Sigmoid colon (tissue), 4 donors: ENCODE results near the gene RANBP1.

Experiments
- EP300 ChIP-seq, 4 donors: sonication (generic); formaldehyde crosslinking; IDR thresholded peaks; one replicate each; pipeline ENCODE4 v1.6.1; 2017; ENCODE audit warnings: antibody characterized with exemption in 4 of 4
- POLR2A ChIP-seq, 2 donors: fragments of 450-650 bp; IDR thresholded peaks; one replicate each; pipeline ENCODE4 v1.6.1; 2016; ENCODE audit warnings: antibody characterized with exemption in 2 of 2, mild to moderate bottlenecking in 2 of 2, moderate library complexity in 2 of 2
- POLR2AphosphoS5 ChIP-seq, 4 donors: sonication (generic); formaldehyde crosslinking; IDR thresholded peaks; one replicate each; pipeline ENCODE4 v1.6.1; 2017; ENCODE audit warnings: antibody characterized with exemption in 4 of 4
- TF ChIP-seq, protein P1 (sequence below), 4 experiments: fragments of 450-650 bp in 3 of 4; fragments of 200-600 bp in 1 of 4; IDR thresholded peaks; one replicate each; pipeline ENCODE4 v1.5.1; 2016 to 2019; ENCODE audit warnings: antibody characterized with exemption in 4 of 4, mild to moderate bottlenecking in 3 of 4, moderate library complexity in 2 of 4

DNA sequence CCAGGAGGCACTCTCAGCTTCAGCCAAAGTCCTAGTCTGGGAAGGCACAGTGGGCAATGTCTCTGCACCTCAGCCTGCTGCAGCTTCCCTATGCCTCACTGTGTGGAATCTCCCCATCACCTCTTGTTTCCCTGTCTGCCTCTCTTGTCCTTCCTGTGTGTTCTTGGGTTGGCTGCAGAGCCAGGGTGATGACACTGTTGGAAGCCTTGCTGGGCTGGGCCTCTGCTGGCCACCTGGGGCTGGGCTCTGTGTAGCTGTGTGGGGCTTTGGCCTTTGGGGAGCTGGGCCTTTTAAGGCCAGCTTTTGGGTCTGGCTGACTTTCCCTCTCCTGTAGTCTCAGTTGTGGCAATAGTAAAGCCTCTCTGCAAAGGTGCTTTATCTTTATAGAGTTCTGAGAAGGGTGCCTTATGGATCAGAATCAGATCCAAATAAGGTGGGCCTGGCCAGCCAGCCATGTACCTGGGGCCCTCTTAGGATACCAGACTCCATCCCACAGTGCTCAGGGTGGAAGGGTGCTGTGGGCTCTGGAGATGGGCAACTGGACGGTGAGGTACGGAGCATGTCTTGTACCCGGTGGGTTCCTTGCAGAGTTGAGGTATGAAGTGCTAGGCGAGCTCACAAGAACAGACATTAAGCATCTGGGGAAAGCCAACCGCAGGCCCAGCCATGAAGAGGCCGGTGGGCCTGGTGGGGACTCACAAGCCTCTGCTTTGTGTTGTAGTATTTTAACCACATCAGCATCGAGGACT lies 10.3 kb upstream of the RANBP1 start:
- TF ChIP-seq EP300 (IDR thresholded peaks at IDR 0.05) (no peak), POLR2A (IDR thresholded peaks at IDR 0.05) (no peak), POLR2AphosphoS5 (IDR thresholded peaks at IDR 0.05) (no peak)
- TF ChIP-seq, protein P1, sequence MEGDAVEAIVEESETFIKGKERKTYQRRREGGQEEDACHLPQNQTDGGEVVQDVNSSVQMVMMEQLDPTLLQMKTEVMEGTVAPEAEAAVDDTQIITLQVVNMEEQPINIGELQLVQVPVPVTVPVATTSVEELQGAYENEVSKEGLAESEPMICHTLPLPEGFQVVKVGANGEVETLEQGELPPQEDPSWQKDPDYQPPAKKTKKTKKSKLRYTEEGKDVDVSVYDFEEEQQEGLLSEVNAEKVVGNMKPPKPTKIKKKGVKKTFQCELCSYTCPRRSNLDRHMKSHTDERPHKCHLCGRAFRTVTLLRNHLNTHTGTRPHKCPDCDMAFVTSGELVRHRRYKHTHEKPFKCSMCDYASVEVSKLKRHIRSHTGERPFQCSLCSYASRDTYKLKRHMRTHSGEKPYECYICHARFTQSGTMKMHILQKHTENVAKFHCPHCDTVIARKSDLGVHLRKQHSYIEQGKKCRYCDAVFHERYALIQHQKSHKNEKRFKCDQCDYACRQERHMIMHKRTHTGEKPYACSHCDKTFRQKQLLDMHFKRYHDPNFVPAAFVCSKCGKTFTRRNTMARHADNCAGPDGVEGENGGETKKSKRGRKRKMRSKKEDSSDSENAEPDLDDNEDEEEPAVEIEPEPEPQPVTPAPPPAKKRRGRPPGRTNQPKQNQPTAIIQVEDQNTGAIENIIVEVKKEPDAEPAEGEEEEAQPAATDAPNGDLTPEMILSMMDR (IDR thresholded peaks at IDR 0.05), result no peak
